B cell (primary cell): Measurements from ENCODE around the gene RHBDL1.

Experiments
- EZH2 ChIP-seq: IDR thresholded peaks from 2 replicates; pipeline ENCODE4 v1.6.1; 2012; ENCODE audit warnings: borderline replicate concordance, low read depth, mild to moderate bottlenecking, moderate library complexity, low read length; ENCODE audit not compliant: insufficient read depth, poor library complexity, severe bottlenecking
- TF ChIP-seq, protein P1 (sequence below): fragments of 200-600 bp; IDR thresholded peaks from one replicate; pipeline ENCODE4 v1.8.0; 2022; ENCODE audit warnings: antibody characterized with exemption, mild to moderate bottlenecking

DNA sequence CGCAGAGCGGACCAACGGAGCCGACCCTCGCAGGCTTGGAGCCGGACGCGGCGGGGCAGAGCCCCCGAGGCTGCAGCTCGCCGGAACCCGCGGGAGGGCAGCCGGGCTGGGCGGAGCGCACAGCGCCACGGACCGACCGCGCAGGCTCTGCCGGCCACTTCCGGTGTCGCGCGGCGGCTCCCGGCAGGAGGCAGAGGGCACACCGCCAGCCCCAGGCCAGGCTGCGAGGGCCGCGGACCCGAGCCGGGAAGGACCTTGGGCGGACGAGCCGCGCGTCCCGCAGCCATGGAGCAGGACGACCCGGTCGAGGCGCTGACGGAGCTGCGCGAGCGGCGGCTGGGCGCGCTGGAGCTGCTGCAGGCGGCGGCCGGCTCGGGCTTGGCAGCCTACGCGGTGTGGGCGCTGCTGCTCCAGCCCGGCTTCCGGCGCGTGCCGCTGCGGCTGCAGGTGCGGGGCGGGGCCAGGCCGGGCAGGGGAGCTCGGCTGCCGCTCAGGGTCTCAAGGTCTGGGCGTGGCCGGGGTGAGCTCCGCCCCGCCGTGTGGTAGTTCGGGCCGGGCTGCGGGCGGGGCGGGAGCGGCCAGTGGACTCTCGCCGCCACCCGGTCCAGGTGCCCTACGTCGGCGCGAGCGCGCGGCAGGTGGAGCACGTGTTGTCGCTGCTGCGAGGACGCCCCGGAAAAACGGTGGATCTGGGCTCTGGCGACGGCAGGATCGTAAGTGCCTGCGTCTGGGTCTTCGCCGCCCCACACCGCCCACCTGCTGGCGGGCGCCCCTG, 45.7 kb downstream of the RHBDL1 start, which contains the start of gene ANTKMT:
- TF ChIP-seq, protein P1, sequence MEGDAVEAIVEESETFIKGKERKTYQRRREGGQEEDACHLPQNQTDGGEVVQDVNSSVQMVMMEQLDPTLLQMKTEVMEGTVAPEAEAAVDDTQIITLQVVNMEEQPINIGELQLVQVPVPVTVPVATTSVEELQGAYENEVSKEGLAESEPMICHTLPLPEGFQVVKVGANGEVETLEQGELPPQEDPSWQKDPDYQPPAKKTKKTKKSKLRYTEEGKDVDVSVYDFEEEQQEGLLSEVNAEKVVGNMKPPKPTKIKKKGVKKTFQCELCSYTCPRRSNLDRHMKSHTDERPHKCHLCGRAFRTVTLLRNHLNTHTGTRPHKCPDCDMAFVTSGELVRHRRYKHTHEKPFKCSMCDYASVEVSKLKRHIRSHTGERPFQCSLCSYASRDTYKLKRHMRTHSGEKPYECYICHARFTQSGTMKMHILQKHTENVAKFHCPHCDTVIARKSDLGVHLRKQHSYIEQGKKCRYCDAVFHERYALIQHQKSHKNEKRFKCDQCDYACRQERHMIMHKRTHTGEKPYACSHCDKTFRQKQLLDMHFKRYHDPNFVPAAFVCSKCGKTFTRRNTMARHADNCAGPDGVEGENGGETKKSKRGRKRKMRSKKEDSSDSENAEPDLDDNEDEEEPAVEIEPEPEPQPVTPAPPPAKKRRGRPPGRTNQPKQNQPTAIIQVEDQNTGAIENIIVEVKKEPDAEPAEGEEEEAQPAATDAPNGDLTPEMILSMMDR: no peak
- TF ChIP-seq EZH2: no peak
